ENCODE measurements around the gene TSHZ1. TPM values are rescaled to one million over a fixed set of nuclear protein-coding genes. Genes with fewer than 3 reads are reported as not detected.

The TSHZ1 gene
- total RNA-seq, 2 donors from 2014 or later = 1.1 to 1.7 TPM

DNA sequence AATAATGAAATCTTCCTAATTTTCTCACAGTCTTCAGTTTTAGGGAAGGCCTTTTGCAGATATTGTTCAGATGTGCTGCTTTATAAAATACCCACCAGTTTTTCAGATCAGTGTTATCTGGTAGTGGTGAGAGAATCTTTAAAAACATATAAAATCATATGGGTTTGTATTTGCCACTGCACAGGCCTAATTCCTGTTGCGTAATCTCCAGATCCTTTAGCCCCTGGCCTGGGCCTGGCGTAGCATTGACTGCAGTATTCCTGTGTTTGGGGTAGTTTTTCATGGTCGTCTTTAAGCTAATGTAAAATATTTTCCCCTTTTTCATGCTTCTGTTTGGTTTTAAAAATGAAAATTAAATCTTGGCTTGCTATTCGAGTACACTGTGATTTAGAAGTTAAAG, 43.2 kb downstream of the TSHZ1 start:
- Mint-ChIP-seq H3K9me3 (no peaks in the 10 kb centered on the region), H3K4me3 (no peak overlapping the region), H3K27ac (no peak overlapping the region), H3K36me3 (ENCODE audit: low read depth) (no peaks in the 10 kb centered on the region), H3K4me1 (peaks cover 14% of the 10 kb centered on the region), H3K27me3 (ENCODE audit: insufficient read depth) (no peaks in the 10 kb centered on the region)
- Histone ChIP-seq H3K9me3 (ENCODE audit: control insufficient read depth, low read length) (no peaks in the 10 kb centered on the region), H3K27ac (ENCODE audit: low read depth, low read length) (no peak overlapping the region), H3K27me3 (ENCODE audit: control insufficient read depth, insufficient read depth, low read length, poor library complexity, severe bottlenecking) (no peaks in the 10 kb centered on the region), H3K4me3 (ENCODE audit: low read length) (no peak overlapping the region), H3K36me3 (ENCODE audit: control insufficient read depth, insufficient read depth, low read length) (no peaks in the 10 kb centered on the region), H3K4me1 (ENCODE audit: control insufficient read depth, insufficient read depth, low read length) (no peaks in the 10 kb centered on the region), H3K9ac (ENCODE audit: extremely low read depth, low read length, poor library complexity, severe bottlenecking) (no peak overlapping the region)
- TF ChIP-seq, protein P1, sequence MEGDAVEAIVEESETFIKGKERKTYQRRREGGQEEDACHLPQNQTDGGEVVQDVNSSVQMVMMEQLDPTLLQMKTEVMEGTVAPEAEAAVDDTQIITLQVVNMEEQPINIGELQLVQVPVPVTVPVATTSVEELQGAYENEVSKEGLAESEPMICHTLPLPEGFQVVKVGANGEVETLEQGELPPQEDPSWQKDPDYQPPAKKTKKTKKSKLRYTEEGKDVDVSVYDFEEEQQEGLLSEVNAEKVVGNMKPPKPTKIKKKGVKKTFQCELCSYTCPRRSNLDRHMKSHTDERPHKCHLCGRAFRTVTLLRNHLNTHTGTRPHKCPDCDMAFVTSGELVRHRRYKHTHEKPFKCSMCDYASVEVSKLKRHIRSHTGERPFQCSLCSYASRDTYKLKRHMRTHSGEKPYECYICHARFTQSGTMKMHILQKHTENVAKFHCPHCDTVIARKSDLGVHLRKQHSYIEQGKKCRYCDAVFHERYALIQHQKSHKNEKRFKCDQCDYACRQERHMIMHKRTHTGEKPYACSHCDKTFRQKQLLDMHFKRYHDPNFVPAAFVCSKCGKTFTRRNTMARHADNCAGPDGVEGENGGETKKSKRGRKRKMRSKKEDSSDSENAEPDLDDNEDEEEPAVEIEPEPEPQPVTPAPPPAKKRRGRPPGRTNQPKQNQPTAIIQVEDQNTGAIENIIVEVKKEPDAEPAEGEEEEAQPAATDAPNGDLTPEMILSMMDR (conservative IDR thresholded peaks at IDR 0.05) = no peak
- 96 to 100% methylated on average over 2 to 4 of the region's 4 CpGs for WGBS, 2 experiments (ENCODE audit: insufficient coverage in 1 of 2, insufficient read length in 1 of 2)
- DNase-seq = no peak

GRCh38 chr18:75255094-75255493, 44.5 kb downstream of the TSHZ1 start:
- TF ChIP-seq, protein P1 (conservative IDR thresholded peaks at IDR 0.05) = peak; percentile 49
- no peak overlapping the region for H3K4me3 Mint-ChIP-seq
- peaks cover 14% of the 10 kb centered on the region for H3K4me1 Mint-ChIP-seq
- WGBS, 2 experiments (ENCODE audit: insufficient coverage in 1 of 2, insufficient read length in 1 of 2) = 83% methylated on average over 2 of the region's 3 CpGs; no CpG with 5 or more reads in 1 of the 2 experiments
- Histone ChIP-seq H3K36me3 (ENCODE audit: control insufficient read depth, insufficient read depth, low read length) (no peaks in the 10 kb centered on the region), H3K9ac (ENCODE audit: extremely low read depth, low read length, poor library complexity, severe bottlenecking) (no peak overlapping the region), H3K27ac (ENCODE audit: low read depth, low read length) (no peak overlapping the region), H3K4me1 (ENCODE audit: control insufficient read depth, insufficient read depth, low read length) (no peaks in the 10 kb centered on the region), H3K9me3 (ENCODE audit: control insufficient read depth, low read length) (no peaks in the 10 kb centered on the region), H3K27me3 (ENCODE audit: control insufficient read depth, insufficient read depth, low read length, poor library complexity, severe bottlenecking) (no peaks in the 10 kb centered on the region), H3K4me3 (ENCODE audit: low read length) (no peak overlapping the region)
- H3K27ac Mint-ChIP-seq = no peak overlapping the region
- H3K9me3 Mint-ChIP-seq = no peaks in the 10 kb centered on the region
- H3K27me3 Mint-ChIP-seq (ENCODE audit: insufficient read depth) = no peaks in the 10 kb centered on the region
- no peak for DNase-seq
- no peaks in the 10 kb centered on the region for H3K36me3 Mint-ChIP-seq (ENCODE audit: low read depth)

DNA sequence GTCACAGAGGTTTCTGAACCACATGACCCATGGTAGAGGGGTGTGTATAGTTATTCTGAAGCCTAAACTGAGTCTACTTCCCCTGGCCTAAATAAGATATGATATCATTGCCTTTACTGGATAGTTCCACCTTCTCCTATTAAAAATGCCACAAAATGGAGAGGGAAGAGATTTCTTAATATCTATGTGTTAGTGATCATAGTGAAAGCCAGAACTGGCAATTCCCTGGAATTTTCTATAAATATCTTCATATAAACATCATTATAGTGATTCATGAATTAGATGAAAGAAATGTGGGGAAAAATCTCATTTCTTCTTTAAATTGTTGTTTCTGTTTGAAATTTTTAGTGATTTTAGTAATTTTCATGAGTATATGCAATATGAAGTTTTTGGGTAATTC, 45.8 kb downstream of the TSHZ1 start:
- peaks cover 11% of the 10 kb centered on the region for H3K4me1 Mint-ChIP-seq
- H3K4me3 ChIP-seq (ENCODE audit: low read length) = no peak overlapping the region
- H3K4me1 ChIP-seq (ENCODE audit: control insufficient read depth, insufficient read depth, low read length) = no peaks in the 10 kb centered on the region
- H3K36me3 Mint-ChIP-seq (ENCODE audit: low read depth) = no peaks in the 10 kb centered on the region
- TF ChIP-seq, protein P1 (conservative IDR thresholded peaks at IDR 0.05) = no peak
- no peak for DNase-seq
- no peaks in the 10 kb centered on the region for H3K36me3 ChIP-seq (ENCODE audit: control insufficient read depth, insufficient read depth, low read length)
- no peaks in the 10 kb centered on the region for H3K27me3 Mint-ChIP-seq (ENCODE audit: insufficient read depth)
- H3K4me3 Mint-ChIP-seq = no peak overlapping the region
- no peak overlapping the region for H3K27ac ChIP-seq (ENCODE audit: low read depth, low read length)
- no peaks in the 10 kb centered on the region for H3K27me3 ChIP-seq (ENCODE audit: control insufficient read depth, insufficient read depth, low read length, poor library complexity, severe bottlenecking)
- H3K9ac ChIP-seq (ENCODE audit: extremely low read depth, low read length, poor library complexity, severe bottlenecking) = no peak overlapping the region
- no peaks in the 10 kb centered on the region for H3K9me3 ChIP-seq (ENCODE audit: control insufficient read depth, low read length)
- H3K9me3 Mint-ChIP-seq = no peaks in the 10 kb centered on the region
- no peak overlapping the region for H3K27ac Mint-ChIP-seq
